A549 (cell line): ENCODE data around the gene ARID5B. TPM values are rescaled to one million over a fixed set of nuclear protein-coding genes. Genes with fewer than 3 reads are reported as not detected.

Source experiments
- ATAC-seq, 2 experiments: fragments of 200-7000 bp in 1 of 2; fragments of >200 bp in 1 of 2; cut with Nextera tagmentation in 1 of 2; cut with Tn5 transposase in 1 of 2; 3 replicates each; pipeline versions ENCODE4 v1.8.0 to v1.9.1; 2018 to 2020; ENCODE audit warnings: mild to moderate bottlenecking in 1 of 2, moderate library complexity in 1 of 2
- CTCF ChIA-PET: fragments of 300-600 bp; sonication (Branson Sonifier 250); formaldehyde crosslinking; extraction: SDS; loops from one replicate; lab custom pipeline; 2021; ENCODE audit warnings: antibody characterized with exemption, inconsistent platforms; lab: Yijun Ruan, JAX
- POLR2A ChIA-PET: fragments of 350-600 bp; formaldehyde crosslinking; extraction: SDS; loops from one replicate; lab custom pipeline; 2021; ENCODE audit warnings: antibody characterized with exemption, inconsistent platforms; lab: Yijun Ruan, JAX
- DNase-seq, 2 experiments: peaks; one replicate each; pipeline versions ENCODE4 v3.0.0 to v3.0.0-alpha.2; 2011 to 2016; ENCODE audit warnings: low read depth in 1 of 2, low spot score in 1 of 2
- FAIRE-seq: peaks from 2 replicates; lab custom pipeline; 2011; peaks lifted over from hg19 to GRCh38; lab: Jason Lieb, UNC
- H3K27ac ChIP-seq, 2 experiments: fragments of >200 bp; sonication (Bioruptor Twin); formaldehyde crosslinking; 3 replicates each; pipeline ENCODE4 v1.5.1; 2016 to 2017
- H3K4me1 ChIP-seq: fragments of >200 bp; sonication (Bioruptor Twin); formaldehyde crosslinking; 3 replicates; pipeline ENCODE4 v1.6.1; 2016
- H3K4me2 ChIP-seq: fragments of >200 bp; sonication (Bioruptor Twin); formaldehyde crosslinking; 3 replicates; pipeline ENCODE4 v1.6.1; 2016
- H3K4me3 ChIP-seq: fragments of >200 bp; sonication (Bioruptor Twin); formaldehyde crosslinking; 3 replicates; pipeline ENCODE4 v1.5.1; 2016
- H3K9me3 ChIP-seq: fragments of >200 bp; sonication (Bioruptor Twin); formaldehyde crosslinking; 3 replicates; pipeline ENCODE4 v1.6.1; 2016
- ATOH8 ChIP-seq: fragments of 250-450 bp; sonication (Bioruptor Pico); IDR thresholded peaks from 2 replicates; pipeline ENCODE4 v1.5.0; 2020; ENCODE audit warnings: low read depth, mild to moderate bottlenecking, moderate library complexity
- BHLHE40 ChIP-seq: IDR thresholded peaks from 2 replicates; pipeline ENCODE4 v1.6.1; 2012; ENCODE audit warnings: low read depth, low read length, inconsistent platforms
- CHD2 ChIP-seq: fragments of 150-350 bp; IDR thresholded peaks from 2 replicates; pipeline ENCODE4 v1.6.1; 2014; ENCODE audit warnings: low read length; ENCODE audit not compliant: partially characterized antibody
- EHF ChIP-seq: fragments of 250-450 bp; sonication (Bioruptor Pico); IDR thresholded peaks from 2 replicates; pipeline ENCODE4 v1.5.0; 2020; ENCODE audit warnings: mild to moderate bottlenecking
- EP300 ChIP-seq, 2 experiments: fragments of >200 bp; sonication (Bioruptor Twin); formaldehyde crosslinking; IDR thresholded peaks; 2 replicates in 1 of 2; 3 replicates in 1 of 2; pipeline ENCODE4 v1.6.1; 2016 to 2017
- ESRRA ChIP-seq: fragments of 150-350 bp; IDR thresholded peaks from 2 replicates; pipeline ENCODE4 v1.6.1; 2014; ENCODE audit warnings: mild to moderate bottlenecking, low read length, borderline replicate concordance
- HDAC2 ChIP-seq: fragments of 200-600 bp; sonication (generic); IDR thresholded peaks from 2 replicates; pipeline ENCODE4 v1.6.1; 2016
- HEYL ChIP-seq: fragments of 250-450 bp; sonication (Bioruptor Pico); IDR thresholded peaks from 2 replicates; pipeline ENCODE4 v1.8.0; 2021; ENCODE audit warnings: mild to moderate bottlenecking, moderate library complexity
- HMGXB4 ChIP-seq: fragments of 250-450 bp; sonication (Bioruptor Pico); IDR thresholded peaks from 2 replicates; pipeline ENCODE4 v1.5.0; 2021; ENCODE audit warnings: mild to moderate bottlenecking, moderate library complexity, borderline replicate concordance
- HOXA7 ChIP-seq: fragments of 250-450 bp; sonication (Bioruptor Pico); IDR thresholded peaks from 2 replicates; pipeline ENCODE4 v1.5.0; 2020; ENCODE audit warnings: mild to moderate bottlenecking, moderate library complexity
- HOXB5 ChIP-seq: fragments of 250-450 bp; sonication (Bioruptor Pico); IDR thresholded peaks from 2 replicates; pipeline ENCODE4 v1.5.0; 2020; ENCODE audit warnings: mild to moderate bottlenecking, moderate library complexity
- JUNB ChIP-seq: fragments of >200 bp; sonication (Bioruptor Twin); formaldehyde crosslinking; IDR thresholded peaks from 2 replicates; pipeline ENCODE4 v1.6.1; 2016
- KDM1A ChIP-seq: fragments of 200-600 bp; sonication (generic); IDR thresholded peaks from 2 replicates; pipeline ENCODE4 v1.6.1; 2016; ENCODE audit warnings: low read depth, mild to moderate bottlenecking
- KDM5A ChIP-seq: fragments of 200-600 bp; sonication (generic); IDR thresholded peaks from 2 replicates; pipeline ENCODE4 v1.6.1; 2016; ENCODE audit warnings: antibody characterized with exemption, mild to moderate bottlenecking
- MAFK ChIP-seq: fragments of 450-650 bp; IDR thresholded peaks from 2 replicates; pipeline ENCODE4 v1.6.1; 2014; ENCODE audit not compliant: partially characterized antibody
- MAX ChIP-seq: IDR thresholded peaks from 2 replicates; pipeline ENCODE4 v1.6.1; 2012
- MYC ChIP-seq: IDR thresholded peaks from 2 replicates; pipeline ENCODE4 v1.6.1; 2012; ENCODE audit warnings: mild to moderate bottlenecking, inconsistent platforms, low read length, improper control_type of control experiment, borderline replicate concordance
- NR3C1 ChIP-seq: fragments of >200 bp; sonication (Bioruptor Twin); formaldehyde crosslinking; IDR thresholded peaks from 3 replicates; pipeline ENCODE4 v1.6.1; 2017
- POLR2AphosphoS2 ChIP-seq: conservative IDR thresholded peaks from 2 replicates; pipeline ENCODE4 v1.6.1; 2012; ENCODE audit warnings: low read length, improper control_type of control experiment, inconsistent platforms
- RAD21 ChIP-seq, 2 experiments: fragments of >200 bp in 1 of 2; sonication (Bioruptor Twin) in 1 of 2; formaldehyde crosslinking in 1 of 2; IDR thresholded peaks in 1 of 2; conservative IDR thresholded peaks in 1 of 2; 2 replicates in 1 of 2; 3 replicates in 1 of 2; pipeline ENCODE4 v1.6.1; 2012 to 2018; ENCODE audit warnings: inconsistent platforms in 1 of 2
- RFX5 ChIP-seq: fragments of 450-650 bp; IDR thresholded peaks from 2 replicates; pipeline ENCODE4 v1.7.1; 2014; ENCODE audit warnings: antibody characterized with exemption, mild to moderate bottlenecking, moderate library complexity
- TP53 ChIP-seq: fragments of 250-450 bp; sonication (Bioruptor Pico); IDR thresholded peaks from 2 replicates; pipeline ENCODE4 v1.5.0; 2021; ENCODE audit warnings: mild to moderate bottlenecking, moderate library complexity
- USF2 ChIP-seq: fragments of 450-650 bp; IDR thresholded peaks from 2 replicates; pipeline ENCODE4 v1.6.1; 2014; ENCODE audit warnings: antibody characterized with exemption
- ZNF302 ChIP-seq: fragments of 250-450 bp; sonication (Bioruptor Pico); IDR thresholded peaks from 2 replicates; pipeline ENCODE4 v1.9.0; 2021; ENCODE audit warnings: inconsistent platforms, mild to moderate bottlenecking, moderate library complexity
- WGBS: methylation state at CpG from one replicate; pipeline ENCODE4 v1.1.6; 2017; ENCODE audit errors: missing lambda C conversion rate; 5-methylcytosine and 5-hydroxymethylcytosine counted together
- polyA plus RNA-seq, 4 experiments: library from polyadenylated mRNA; depleted of rRNA in 3 of 4; stranded (reverse); fragments of >200 nt; fragmentation: RNase III in 1 of 4; extraction: RNeasy Plus Mini Kit Qiagen cat#74134 plus additional on column Dnase treatment in 1 of 4; gene quantifications; 2 replicates in 3 of 4; 3 replicates in 1 of 4; pipeline ENCODE4 v1.2.3, GENCODE V29; 2011 to 2017

The ARID5B gene
- polyA plus RNA-seq, 2 of the 4 experiments (the other 2 are of a cell fraction) = 0.75 to 1.6 TPM

- no peak for FAIRE-seq
- CTCF ChIA-PET = no interaction called here
- H3K9me3 ChIP-seq = no peaks in the 10 kb centered on the region
- no peak for ATAC-seq
- no peak for TF ChIP-seq KDM5A
- TF ChIP-seq, all 56 proteins: peak for 0
- POLR2A ChIA-PET = no interaction called here
- no peak overlapping the region for H3K4me3 ChIP-seq
- no peak for DNase-seq
- 76% methylated on average over 6 of the region's 6 CpGs for WGBS
- H3K4me2 ChIP-seq = no peak overlapping the region
- no peak overlapping the region for H3K27ac ChIP-seq
- H3K4me1 ChIP-seq = no peaks in the 10 kb centered on the region
These were observed 114.5 kb downstream of the ARID5B start for GRCh38 chr10:62015994-62016393.

- H3K4me2 ChIP-seq = no peak overlapping the region
- no peaks in the 10 kb centered on the region for H3K4me1 ChIP-seq
- TF ChIP-seq CHD2 (no peak), ESRRA (no peak), HOXA7 (CRISPR knock-in tag) (no peak), POLR2AphosphoS2 (no peak), MYC (no peak), RFX5 (no peak), MAX (no peak)
- H3K27ac ChIP-seq = no peak overlapping the region
- ChIA-PET POLR2A (no interaction called here), CTCF (no interaction called here)
- FAIRE-seq (no peak), ATAC-seq (no peak), DNase-seq (no peak)
- WGBS = 64% methylated on average over 10 of the region's 10 CpGs
- H3K9me3 ChIP-seq = no peaks in the 10 kb centered on the region
- H3K4me3 ChIP-seq = no peak overlapping the region
These were observed 115.4 kb downstream of the ARID5B start for GRCh38 chr10:62016623-62017490.

GRCh38 chr10:62017491-62017870 lies 116.0 kb downstream of the ARID5B start:
- Histone ChIP-seq H3K4me2 (no peak overlapping the region), H3K4me3 (no peak overlapping the region), H3K4me1 (no peaks in the 10 kb centered on the region), H3K27ac (no peak overlapping the region), H3K9me3 (no peaks in the 10 kb centered on the region)
- no peak for ATAC-seq
- POLR2A ChIA-PET = no interaction called here
- TF ChIP-seq EHF (CRISPR knock-in tag) (no peak), ZNF302 (CRISPR knock-in tag) (no peak), HEYL (no peak), HDAC2 (no peak), NR3C1 (no peak), EP300 (IDR thresholded peaks at IDR 0.05) (no peak), ATOH8 (CRISPR knock-in tag) (no peak), USF2 (no peak), KDM1A (no peak), BHLHE40 (no peak), HOXA7 (CRISPR knock-in tag) (no peak), TP53 (CRISPR knock-in tag) (no peak), HMGXB4 (CRISPR knock-in tag) (no peak), JUNB (no peak), MAFK (no peak), HOXB5 (CRISPR knock-in tag) (no peak), MAX (no peak), RAD21 (conservative IDR thresholded peaks at IDR 0.05 in 1 of 2, IDR thresholded peaks at IDR 0.05 in 1 of 2) (no peak)
- CTCF ChIA-PET = interaction anchor here (1.0 kb wide), 1 partner anchor 9 kb away, joined by 3 read pairs; no protein-coding TSS in a partner anchor
- DNase-seq = no peak
- FAIRE-seq = no peak
